Neural cell (in vitro differentiated cells): ENCODE results near the gene TJP1. TPM values are rescaled to one million over a fixed set of nuclear protein-coding genes. Genes with fewer than 3 reads are reported as not detected.

Experiments used
- H2AFZ ChIP-seq: fragments of 200-600, 300-800 bp; sonication (generic), shearing (Covaris generic); 2 replicates; pipeline ENCODE4 v1.6.0; 2014; ENCODE audit warnings: low read depth, mild to moderate bottlenecking, antibody characterized with exemption, low read length, moderate library complexity
- H3F3A ChIP-seq: fragments of 200-600 bp; shearing (Covaris generic); 2 replicates; pipeline ENCODE4 v1.6.1; 2016; ENCODE audit warnings: mild to moderate bottlenecking, moderate library complexity, mixed read lengths, antibody characterized with exemption, low read length; ENCODE audit not compliant: insufficient read depth, poor library complexity, severe bottlenecking
- H3K27ac ChIP-seq: fragments of 200-600, 300-800 bp; sonication (generic), shearing (Covaris generic); 2 replicates; pipeline ENCODE4 v1.5.1; 2014; ENCODE audit warnings: mild to moderate bottlenecking, low read length, moderate library complexity
- H3K27me3 ChIP-seq: fragments of 300-800, 200-600 bp; sonication (generic), shearing (Covaris generic); 2 replicates; pipeline ENCODE4 v1.6.0; 2014; ENCODE audit warnings: mild to moderate bottlenecking, low read depth, low read length, moderate library complexity; ENCODE audit not compliant: insufficient read depth
- H3K36me3 ChIP-seq: fragments of 300-800, 200-600 bp; sonication (generic), shearing (Covaris generic); 2 replicates; pipeline ENCODE4 v1.5.1; 2014; ENCODE audit warnings: mild to moderate bottlenecking, antibody characterized with exemption, low read length, moderate library complexity; ENCODE audit not compliant: insufficient read depth
- H3K4me2 ChIP-seq: fragments of 300-800, 200-600 bp; sonication (generic), shearing (Covaris generic); 2 replicates; pipeline ENCODE4 v1.6.0; 2014; ENCODE audit warnings: mild to moderate bottlenecking, low read length
- H3K4me3 ChIP-seq: fragments of 300-800, 200-600 bp; sonication (generic), shearing (Covaris generic); 2 replicates; pipeline ENCODE4 v1.5.1; 2014; ENCODE audit warnings: mild to moderate bottlenecking, low read length, moderate library complexity
- H3K79me2 ChIP-seq: fragments of 200-600 bp; shearing (Covaris generic); replicated peaks from 2 replicates; pipeline ENCODE4 v1.6.0; 2014; ENCODE audit warnings: mild to moderate bottlenecking, low read length, moderate library complexity; ENCODE audit not compliant: insufficient read depth
- H3K9ac ChIP-seq: fragments of 300-800, 200-600 bp; sonication (generic), shearing (Covaris generic); 2 replicates; pipeline ENCODE4 v1.6.1; 2016; ENCODE audit warnings: mild to moderate bottlenecking, low read length, mixed read lengths
- H3K9me2 ChIP-seq: fragments of 200-600 bp; shearing (Covaris generic); 2 replicates; pipeline ENCODE4 v1.6.1; 2016; ENCODE audit warnings: mild to moderate bottlenecking, low read length, mixed read lengths; ENCODE audit not compliant: insufficient read depth
- H3K9me3 ChIP-seq: fragments of 200-600, 300-800 bp; sonication (generic), shearing (Covaris generic); 2 replicates; pipeline ENCODE4 v1.6.1; 2016; ENCODE audit warnings: mild to moderate bottlenecking, mixed run types, low read length, moderate library complexity, mixed read lengths
- H4K20me1 ChIP-seq: fragments of 200-600 bp; shearing (Covaris generic); 2 replicates; pipeline ENCODE4 v1.6.1; 2016; ENCODE audit warnings: mild to moderate bottlenecking, mixed run types; ENCODE audit not compliant: insufficient read depth
- EP300 ChIP-seq: fragments of 450-650 bp; conservative IDR thresholded peaks from 2 replicates; pipeline ENCODE4 v1.6.1; 2014; ENCODE audit warnings: antibody characterized with exemption, mild to moderate bottlenecking, moderate library complexity; ENCODE audit not compliant: poor library complexity, severe bottlenecking
- EZH2 ChIP-seq: fragments of 200-600, 300-800 bp; shearing (Covaris generic), sonication (generic); IDR thresholded peaks from 2 replicates; pipeline ENCODE4 v1.6.1; 2014; ENCODE audit warnings: antibody characterized with exemption, low read length, borderline replicate concordance, mild to moderate bottlenecking; ENCODE audit not compliant: insufficient read depth, poor library complexity, severe bottlenecking
- MXI1 ChIP-seq: fragments of 450-650 bp; conservative IDR thresholded peaks from 2 replicates; pipeline ENCODE4 v1.6.1; 2014; ENCODE audit warnings: antibody characterized with exemption, mild to moderate bottlenecking; ENCODE audit not compliant: poor library complexity, severe bottlenecking
- POLR2AphosphoS5 ChIP-seq: IDR thresholded peaks from 2 replicates; pipeline ENCODE4 v1.6.1; 2012
- RAD21 ChIP-seq: fragments of 450-650 bp; conservative IDR thresholded peaks from 2 replicates; pipeline ENCODE4 v1.6.1; 2014; ENCODE audit warnings: antibody characterized with exemption, mild to moderate bottlenecking, moderate library complexity
- SMC3 ChIP-seq: fragments of 450-650 bp; conservative IDR thresholded peaks from 2 replicates; pipeline ENCODE4 v1.6.1; 2014; ENCODE audit warnings: antibody characterized with exemption, mild to moderate bottlenecking, moderate library complexity; ENCODE audit not compliant: poor library complexity
- TAF1 ChIP-seq: IDR thresholded peaks from 2 replicates; pipeline ENCODE4 v1.6.1; 2012; ENCODE audit warnings: low read depth
- polyA plus RNA-seq: library from polyadenylated mRNA; depleted of rRNA; stranded (reverse); fragments of >200 nt; gene quantifications from 2 replicates; pipeline ENCODE4 v1.2.3, GENCODE V29; 2014
- TF ChIP-seq, protein P1 (sequence below): fragments of 450-650 bp; IDR thresholded peaks from 2 replicates; pipeline ENCODE4 v1.5.1; 2014; ENCODE audit warnings: antibody characterized with exemption, mild to moderate bottlenecking, moderate library complexity; ENCODE audit not compliant: poor library complexity, severe bottlenecking
- TF ChIP-seq, protein P2 (sequence below): IDR thresholded peaks from 2 replicates; pipeline ENCODE4 v1.6.1; 2012; ENCODE audit warnings: borderline replicate concordance

The TJP1 gene
- polyA plus RNA-seq, 1 donor from 2014 or later: 6.2 TPM

DNA sequence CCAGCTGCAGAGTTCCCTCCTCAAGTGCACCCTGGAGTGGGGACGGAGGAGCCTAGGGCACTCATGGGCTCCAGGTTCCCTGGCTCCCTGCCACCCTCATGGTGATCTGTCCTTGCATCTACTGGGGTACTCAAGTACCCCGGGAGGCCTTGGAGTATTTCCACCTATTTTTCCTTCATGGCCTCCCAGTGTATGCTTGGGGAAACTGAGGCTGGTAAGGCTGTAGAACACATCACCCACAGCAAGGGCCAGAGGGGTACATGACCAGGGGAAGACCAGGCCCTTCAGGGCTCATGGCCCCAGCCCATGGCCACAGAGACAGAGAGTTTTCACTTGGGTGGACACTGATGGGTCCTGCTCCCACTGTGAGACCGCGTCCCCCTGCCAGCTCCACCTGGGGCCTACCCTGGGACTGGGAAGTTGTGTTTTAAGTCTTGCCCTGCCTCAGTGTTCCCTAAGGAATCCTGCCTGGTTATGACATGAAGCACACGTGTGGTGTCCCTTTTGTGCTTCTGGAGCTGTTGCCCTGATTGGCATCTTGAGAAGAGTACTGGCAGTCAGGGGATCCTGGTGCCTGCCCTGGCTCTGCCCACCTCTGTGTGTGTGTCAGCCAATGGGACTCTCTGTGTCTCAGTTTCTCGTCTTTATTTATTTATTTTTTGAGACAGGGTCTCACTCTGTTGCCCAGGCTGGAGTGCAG lies 132.8 kb downstream of the TJP1 start:
- H3F3A ChIP-seq: no peaks in the 10 kb centered on the region
- no peaks in the 10 kb centered on the region for H4K20me1 ChIP-seq
- H3K27me3 ChIP-seq: no peaks in the 10 kb centered on the region
- H3K79me2 ChIP-seq: no peaks in the 10 kb centered on the region
- no peaks in the 10 kb centered on the region for H3K36me3 ChIP-seq
- no peak overlapping the region for H3K27ac ChIP-seq
- no peaks in the 10 kb centered on the region for H3K9me2 ChIP-seq
- no peak overlapping the region for H3K4me3 ChIP-seq
- no peaks in the 10 kb centered on the region for H3K9me3 ChIP-seq
- H3K4me2 ChIP-seq: no peak overlapping the region
- TF ChIP-seq RAD21: no peak
- no peak for TF ChIP-seq EZH2
- no peak for TF ChIP-seq TAF1
- H2AFZ ChIP-seq: no peak overlapping the region
- H3K9ac ChIP-seq: no peak overlapping the region

DNA sequence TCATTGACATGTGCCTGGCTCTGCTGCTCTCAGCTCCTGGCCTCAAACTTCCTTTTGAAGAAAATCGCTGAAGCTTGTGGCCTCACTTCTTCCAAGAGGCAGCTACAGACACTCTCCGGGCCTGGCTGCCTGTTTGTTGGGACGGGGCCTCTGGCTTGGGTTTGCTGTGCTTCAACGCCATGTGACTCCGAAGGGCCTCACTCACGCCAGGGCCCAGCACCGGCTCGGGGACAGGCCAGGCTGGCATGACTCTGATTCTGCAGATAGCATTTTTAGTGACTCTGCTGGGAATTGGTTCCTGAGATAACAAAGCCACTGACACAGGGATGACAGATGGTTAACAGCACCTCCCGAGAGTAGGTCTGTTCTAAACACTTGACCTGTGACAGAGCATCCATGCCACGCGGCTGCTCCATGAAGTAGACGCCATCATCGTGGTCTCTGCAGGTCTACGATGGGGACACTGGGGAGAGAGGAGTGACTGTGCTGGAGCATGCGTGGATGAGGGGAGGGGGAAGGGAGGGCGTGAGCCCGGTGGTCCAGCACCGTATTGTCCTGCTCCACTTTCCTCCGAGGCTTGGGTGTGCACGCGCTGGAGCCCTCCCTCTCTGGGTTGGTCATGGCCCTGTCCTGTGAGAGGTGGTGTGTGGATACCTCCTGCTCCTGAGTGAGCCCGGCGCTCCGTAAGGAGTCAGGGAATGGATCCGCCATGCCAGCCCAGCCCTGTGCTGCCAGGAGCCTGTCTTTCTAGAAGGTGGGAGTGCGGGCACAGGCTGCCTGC lies 133.6 kb downstream of the TJP1 start:
- no peaks in the 10 kb centered on the region for H4K20me1 ChIP-seq

More for the DNA sequence above, 133.6 kb downstream of the TJP1 start:
- H3K36me3 ChIP-seq: no peaks in the 10 kb centered on the region
- H3K9me3 ChIP-seq: no peaks in the 10 kb centered on the region
- H3K9me2 ChIP-seq: no peaks in the 10 kb centered on the region
- H3K27ac ChIP-seq: no peak overlapping the region
- H3K9ac ChIP-seq: no peak overlapping the region
- no peak overlapping the region for H3K4me3 ChIP-seq
- no peaks in the 10 kb centered on the region for H3K79me2 ChIP-seq
- H2AFZ ChIP-seq: no peak overlapping the region
- H3K27me3 ChIP-seq: no peaks in the 10 kb centered on the region
- H3K4me2 ChIP-seq: no peak overlapping the region
- no peak for TF ChIP-seq POLR2AphosphoS5
- no peak for TF ChIP-seq RAD21
- TF ChIP-seq, protein P1, sequence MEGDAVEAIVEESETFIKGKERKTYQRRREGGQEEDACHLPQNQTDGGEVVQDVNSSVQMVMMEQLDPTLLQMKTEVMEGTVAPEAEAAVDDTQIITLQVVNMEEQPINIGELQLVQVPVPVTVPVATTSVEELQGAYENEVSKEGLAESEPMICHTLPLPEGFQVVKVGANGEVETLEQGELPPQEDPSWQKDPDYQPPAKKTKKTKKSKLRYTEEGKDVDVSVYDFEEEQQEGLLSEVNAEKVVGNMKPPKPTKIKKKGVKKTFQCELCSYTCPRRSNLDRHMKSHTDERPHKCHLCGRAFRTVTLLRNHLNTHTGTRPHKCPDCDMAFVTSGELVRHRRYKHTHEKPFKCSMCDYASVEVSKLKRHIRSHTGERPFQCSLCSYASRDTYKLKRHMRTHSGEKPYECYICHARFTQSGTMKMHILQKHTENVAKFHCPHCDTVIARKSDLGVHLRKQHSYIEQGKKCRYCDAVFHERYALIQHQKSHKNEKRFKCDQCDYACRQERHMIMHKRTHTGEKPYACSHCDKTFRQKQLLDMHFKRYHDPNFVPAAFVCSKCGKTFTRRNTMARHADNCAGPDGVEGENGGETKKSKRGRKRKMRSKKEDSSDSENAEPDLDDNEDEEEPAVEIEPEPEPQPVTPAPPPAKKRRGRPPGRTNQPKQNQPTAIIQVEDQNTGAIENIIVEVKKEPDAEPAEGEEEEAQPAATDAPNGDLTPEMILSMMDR: no peak
- no peak for TF ChIP-seq EZH2
- no peak for TF ChIP-seq EP300
- TF ChIP-seq, protein P2, sequence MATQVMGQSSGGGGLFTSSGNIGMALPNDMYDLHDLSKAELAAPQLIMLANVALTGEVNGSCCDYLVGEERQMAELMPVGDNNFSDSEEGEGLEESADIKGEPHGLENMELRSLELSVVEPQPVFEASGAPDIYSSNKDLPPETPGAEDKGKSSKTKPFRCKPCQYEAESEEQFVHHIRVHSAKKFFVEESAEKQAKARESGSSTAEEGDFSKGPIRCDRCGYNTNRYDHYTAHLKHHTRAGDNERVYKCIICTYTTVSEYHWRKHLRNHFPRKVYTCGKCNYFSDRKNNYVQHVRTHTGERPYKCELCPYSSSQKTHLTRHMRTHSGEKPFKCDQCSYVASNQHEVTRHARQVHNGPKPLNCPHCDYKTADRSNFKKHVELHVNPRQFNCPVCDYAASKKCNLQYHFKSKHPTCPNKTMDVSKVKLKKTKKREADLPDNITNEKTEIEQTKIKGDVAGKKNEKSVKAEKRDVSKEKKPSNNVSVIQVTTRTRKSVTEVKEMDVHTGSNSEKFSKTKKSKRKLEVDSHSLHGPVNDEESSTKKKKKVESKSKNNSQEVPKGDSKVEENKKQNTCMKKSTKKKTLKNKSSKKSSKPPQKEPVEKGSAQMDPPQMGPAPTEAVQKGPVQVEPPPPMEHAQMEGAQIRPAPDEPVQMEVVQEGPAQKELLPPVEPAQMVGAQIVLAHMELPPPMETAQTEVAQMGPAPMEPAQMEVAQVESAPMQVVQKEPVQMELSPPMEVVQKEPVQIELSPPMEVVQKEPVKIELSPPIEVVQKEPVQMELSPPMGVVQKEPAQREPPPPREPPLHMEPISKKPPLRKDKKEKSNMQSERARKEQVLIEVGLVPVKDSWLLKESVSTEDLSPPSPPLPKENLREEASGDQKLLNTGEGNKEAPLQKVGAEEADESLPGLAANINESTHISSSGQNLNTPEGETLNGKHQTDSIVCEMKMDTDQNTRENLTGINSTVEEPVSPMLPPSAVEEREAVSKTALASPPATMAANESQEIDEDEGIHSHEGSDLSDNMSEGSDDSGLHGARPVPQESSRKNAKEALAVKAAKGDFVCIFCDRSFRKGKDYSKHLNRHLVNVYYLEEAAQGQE: no peak
- TF ChIP-seq MXI1: no peak
- TF ChIP-seq TAF1: no peak
- TF ChIP-seq SMC3: no peak
- no peaks in the 10 kb centered on the region for H3F3A ChIP-seq
